NT2/D1 (cell line): ENCODE measurements around the gene TBC1D22A.
A peak's percentile ranks its signal among the peaks of the same experiment; 100 is the strongest.

Source experiments
- DNase-seq: peaks from one replicate; pipeline ENCODE4 v3.0.0-alpha.2; 2011; ENCODE audit warnings: low read depth, low spot score
- H3K27me3 ChIP-seq: 2 replicates; pipeline ENCODE4 v1.6.0; 2011; ENCODE audit warnings: mild to moderate bottlenecking; ENCODE audit not compliant: insufficient read length, insufficient read depth
- H3K36me3 ChIP-seq: 2 replicates; pipeline ENCODE4 v1.6.1; 2011; ENCODE audit warnings: mild to moderate bottlenecking, low read length, mixed read lengths; ENCODE audit not compliant: insufficient read depth, insufficient read length
- H3K4me1 ChIP-seq: 2 replicates; pipeline ENCODE4 v1.5.1; 2011; ENCODE audit not compliant: insufficient read depth, insufficient read length
- H3K4me3 ChIP-seq: 2 replicates; pipeline ENCODE4 v1.5.1; 2011; ENCODE audit warnings: low read depth; ENCODE audit not compliant: insufficient read length
- H3K9ac ChIP-seq: 2 replicates; pipeline ENCODE4 v1.6.0; 2011; ENCODE audit warnings: low read depth; ENCODE audit not compliant: insufficient read length
- H3K9me3 ChIP-seq: 2 replicates; pipeline ENCODE4 v1.5.1; 2011; ENCODE audit warnings: mild to moderate bottlenecking, low read length; ENCODE audit not compliant: insufficient read depth
- SUZ12 ChIP-seq: IDR thresholded peaks from 2 replicates; pipeline ENCODE4 v1.6.1; 2011; ENCODE audit not compliant: insufficient read length, insufficient read depth; ENCODE audit errors: extremely low read depth
- YY1 ChIP-seq: IDR thresholded peaks from 2 replicates; pipeline ENCODE4 v1.6.1; 2011; ENCODE audit not compliant: insufficient read length, insufficient read depth
- ZNF274 ChIP-seq: IDR thresholded peaks from 2 replicates; pipeline ENCODE4 v1.6.1; 2011; ENCODE audit warnings: mild to moderate bottlenecking, low read depth, low read length

Gene TBC1D22A

GRCh38 chr22:46799626-46800025 lies 37.2 kb downstream of the TBC1D22A start:
- no peaks in the 10 kb centered on the region for H3K27me3 ChIP-seq
- peaks cover 61% of the 10 kb centered on the region for H3K36me3 ChIP-seq
- no peak overlapping the region for H3K4me3 ChIP-seq
- TF ChIP-seq ZNF274 = no peak
- TF ChIP-seq YY1 = no peak
- no peak for TF ChIP-seq SUZ12
- DNase-seq = no peak
- no peak overlapping the region for H3K9ac ChIP-seq
- peaks cover 7% of the 10 kb centered on the region for H3K4me1 ChIP-seq
- no peaks in the 10 kb centered on the region for H3K9me3 ChIP-seq

GRCh38 chr22:46800102-46800857 lies 37.8 kb downstream of the TBC1D22A start:
- Histone ChIP-seq H3K4me1 (peaks cover 7% of the 10 kb centered on the region), H3K27me3 (no peaks in the 10 kb centered on the region), H3K9ac (no peak overlapping the region), H3K4me3 (no peak overlapping the region), H3K36me3 (peaks cover 62% of the 10 kb centered on the region), H3K9me3 (no peaks in the 10 kb centered on the region)
- TF ChIP-seq ZNF274 (no peak), YY1 (no peak), SUZ12 (no peak)
- no peak for DNase-seq

- no peak for DNase-seq
- H3K4me1 ChIP-seq = peaks cover 7% of the 10 kb centered on the region
Measured at GRCh38 chr22:46801331-46801811, 38.9 kb downstream of the TBC1D22A start.

GRCh38 chr22:46801826-46802607 lies 39.6 kb downstream of the TBC1D22A start:
- H3K27me3 ChIP-seq = no peaks in the 10 kb centered on the region
- peaks cover 62% of the 10 kb centered on the region for H3K36me3 ChIP-seq

More at GRCh38 chr22:46801331-46801811, 38.9 kb downstream of the TBC1D22A start:
- H3K27me3 ChIP-seq = no peaks in the 10 kb centered on the region
- peaks cover 59% of the 10 kb centered on the region for H3K36me3 ChIP-seq
- H3K9me3 ChIP-seq = no peaks in the 10 kb centered on the region
- no peak overlapping the region for H3K9ac ChIP-seq
- H3K4me3 ChIP-seq = no peak overlapping the region
- TF ChIP-seq YY1 (no peak), SUZ12 (no peak), ZNF274 (no peak)

DNA sequence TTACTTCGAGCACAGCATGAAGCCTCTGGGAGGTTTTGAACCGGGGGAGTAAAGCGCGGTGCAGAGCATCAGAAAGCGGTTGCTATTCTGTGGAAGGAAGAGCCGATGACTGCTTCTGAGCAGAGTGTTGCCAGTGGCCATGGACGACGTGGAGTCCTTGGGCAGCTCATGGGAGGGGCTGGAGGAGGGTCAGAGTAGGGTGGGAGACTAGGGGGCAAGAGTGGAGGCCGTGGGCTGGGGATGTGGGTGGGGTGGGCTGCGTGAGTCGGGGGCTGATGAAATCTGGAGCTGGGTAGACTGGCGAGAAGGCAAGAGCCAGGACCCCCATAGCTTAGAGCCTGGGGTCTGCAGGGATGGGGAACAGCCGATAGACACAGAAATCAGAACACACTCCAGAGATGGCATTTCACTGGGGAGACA lies 40.2 kb downstream of the TBC1D22A start:
- Histone ChIP-seq H3K9ac (no peak overlapping the region), H3K36me3 (peaks cover 61% of the 10 kb centered on the region), H3K4me1 (peaks cover 7% of the 10 kb centered on the region), H3K27me3 (no peaks in the 10 kb centered on the region), H3K4me3 (no peak overlapping the region), H3K9me3 (no peaks in the 10 kb centered on the region)
- TF ChIP-seq ZNF274 = no peak
- no peak for TF ChIP-seq SUZ12
- no peak for TF ChIP-seq YY1
- DNase-seq = no peak

More at GRCh38 chr22:46801826-46802607, 39.6 kb downstream of the TBC1D22A start:
- DNase-seq = no peak
- Histone ChIP-seq H3K4me3 (no peak overlapping the region), H3K9ac (no peak overlapping the region), H3K9me3 (no peaks in the 10 kb centered on the region), H3K4me1 (peaks cover 7% of the 10 kb centered on the region)
- no peak for TF ChIP-seq YY1
- no peak for TF ChIP-seq ZNF274
- no peak for TF ChIP-seq SUZ12

- Histone ChIP-seq H3K9me3 (no peaks in the 10 kb centered on the region), H3K27me3 (no peaks in the 10 kb centered on the region), H3K36me3 (peaks cover 55% of the 10 kb centered on the region), H3K9ac (peak overlapping the region; percentile 21), H3K4me3 (no peak overlapping the region), H3K4me1 (peaks cover 7% of the 10 kb centered on the region)
- no peak for DNase-seq
- no peak for TF ChIP-seq SUZ12
- no peak for TF ChIP-seq YY1
- no peak for TF ChIP-seq ZNF274
Measured at GRCh38 chr22:46803031-46803880, 40.8 kb downstream of the TBC1D22A start.

- Histone ChIP-seq H3K9ac (no peak overlapping the region), H3K36me3 (peaks cover 51% of the 10 kb centered on the region), H3K4me3 (no peak overlapping the region), H3K9me3 (no peaks in the 10 kb centered on the region), H3K27me3 (no peaks in the 10 kb centered on the region), H3K4me1 (peaks cover 7% of the 10 kb centered on the region)
- TF ChIP-seq YY1 (no peak), SUZ12 (no peak), ZNF274 (no peak)
- no peak for DNase-seq
Measured at GRCh38 chr22:46803936-46804335, 41.5 kb downstream of the TBC1D22A start.
